Stimulated activated CD4-positive, alpha-beta T cell treated with anti-CD3 and anti-CD28 coated beads, Interleukin-1b, Interleukin-23, amount 100 ng/mL, for 4 hours (primary cell): ENCODE data around the gene ABI3BP.

Experiments
- DNase-seq, 2 donors: peaks; one replicate each; pipeline ENCODE4 v3.0.0-alpha.2; 2020; ENCODE audit warnings: low read depth in 2 of 2

ABI3BP gene

DNA sequence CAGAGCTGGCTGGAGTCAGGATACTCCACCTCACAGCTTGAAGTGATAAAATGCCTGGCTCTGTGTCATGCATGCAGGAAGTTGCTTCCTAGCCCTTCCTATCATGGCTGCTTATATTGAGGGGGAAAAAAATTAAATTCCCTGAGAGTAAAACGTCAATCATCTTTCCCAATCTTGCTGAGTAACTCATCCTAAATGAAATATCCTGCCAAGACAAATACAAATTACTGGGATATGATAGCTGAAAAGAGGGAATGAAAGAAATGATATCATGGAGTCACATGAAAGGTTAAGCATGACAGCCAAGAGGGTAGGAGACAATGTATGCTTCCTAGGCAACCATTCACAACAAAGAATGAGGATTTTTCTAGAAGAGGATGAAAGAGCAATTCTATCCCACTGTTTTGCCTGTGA, 110.6 kb downstream of the ABI3BP start:
- no peak for DNase-seq

DNA sequence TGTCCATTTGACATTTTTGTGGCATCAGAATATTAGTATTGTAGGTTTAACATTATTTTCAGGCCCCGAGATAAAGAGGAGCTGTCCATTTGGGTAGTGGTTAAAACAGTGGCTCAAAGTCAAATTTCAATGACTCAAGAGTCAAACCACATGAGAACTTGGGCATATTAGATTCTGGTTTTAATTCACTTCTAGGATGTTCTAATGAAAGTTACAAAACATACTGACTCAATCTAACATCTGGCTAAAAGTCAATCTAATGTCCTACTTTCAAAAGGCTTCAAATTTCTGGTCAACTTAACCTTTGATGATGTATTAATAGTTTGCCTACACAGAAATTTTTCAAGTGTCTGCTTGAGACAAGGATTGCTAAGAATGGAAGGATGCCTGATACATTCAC, 112.4 kb downstream of the ABI3BP start:
- no peak for DNase-seq

DNA sequence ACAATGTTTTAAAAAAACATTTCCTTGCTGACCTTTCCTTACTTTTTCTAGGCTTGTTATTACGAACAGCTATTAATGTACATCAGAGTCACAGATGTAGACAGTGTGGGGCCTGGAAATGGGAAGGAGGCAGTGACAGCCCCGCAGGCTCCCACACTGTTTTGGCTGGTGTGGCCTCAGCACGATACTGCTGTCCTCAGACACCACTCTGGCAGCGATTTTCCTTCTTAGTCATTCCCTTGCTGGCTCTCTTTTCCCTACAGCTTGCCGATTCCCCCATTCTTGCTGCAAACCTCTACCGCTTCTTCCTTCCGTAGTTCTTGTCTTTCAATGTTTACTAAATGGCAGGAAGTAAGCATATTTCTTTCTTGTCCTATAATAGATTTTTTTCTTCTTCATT, 113.1 kb downstream of the ABI3BP start:
- no peak for DNase-seq

DNA sequence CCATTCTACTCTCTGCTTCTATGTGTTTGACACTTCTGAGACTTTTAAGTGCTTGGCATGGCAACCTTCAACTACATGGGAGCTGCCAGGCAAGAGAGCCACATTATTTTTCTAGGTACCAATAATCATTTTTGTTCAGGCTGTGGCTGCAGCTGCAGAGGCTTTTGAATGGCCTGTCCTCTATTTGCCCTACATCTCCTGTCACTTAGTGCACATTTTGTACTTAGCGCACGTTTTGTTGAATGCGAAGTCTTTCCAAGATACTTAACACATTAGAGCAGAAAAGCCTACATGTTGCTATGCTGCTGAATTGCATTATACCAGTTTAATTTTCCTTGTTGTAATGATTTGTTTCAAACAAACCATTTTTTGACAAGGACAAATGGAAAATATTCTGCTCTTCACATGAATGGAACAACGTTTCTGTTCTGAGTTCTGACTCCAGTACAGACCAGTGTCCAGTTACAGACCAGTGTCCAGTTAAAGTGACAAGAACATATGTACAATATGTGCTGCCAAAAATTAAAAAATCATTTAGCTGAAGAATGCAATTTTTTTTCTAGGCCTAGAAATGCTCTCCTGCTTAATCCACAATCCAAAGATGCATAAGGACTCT, 113.9 kb downstream of the ABI3BP start:
- DNase-seq = no peak

DNA sequence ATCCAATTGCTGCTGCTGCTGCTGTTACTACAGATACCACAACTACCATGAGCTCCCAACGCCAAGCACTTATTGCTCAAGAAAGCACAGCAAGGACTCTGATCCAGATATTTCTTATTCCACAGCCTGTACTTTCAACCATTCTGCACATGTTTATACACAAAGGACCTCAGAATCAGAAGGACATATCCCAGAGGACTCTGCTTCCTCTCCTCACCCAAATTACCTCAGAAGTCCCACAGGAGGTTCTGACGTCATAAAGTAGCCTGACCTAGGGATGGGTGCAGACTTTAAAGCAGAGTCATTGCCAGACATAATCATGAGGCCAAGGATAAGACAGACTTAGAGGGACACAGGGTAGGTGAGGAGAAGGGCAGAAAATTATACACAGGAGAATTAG, 115.9 kb downstream of the ABI3BP start:
- no peak for DNase-seq

DNA sequence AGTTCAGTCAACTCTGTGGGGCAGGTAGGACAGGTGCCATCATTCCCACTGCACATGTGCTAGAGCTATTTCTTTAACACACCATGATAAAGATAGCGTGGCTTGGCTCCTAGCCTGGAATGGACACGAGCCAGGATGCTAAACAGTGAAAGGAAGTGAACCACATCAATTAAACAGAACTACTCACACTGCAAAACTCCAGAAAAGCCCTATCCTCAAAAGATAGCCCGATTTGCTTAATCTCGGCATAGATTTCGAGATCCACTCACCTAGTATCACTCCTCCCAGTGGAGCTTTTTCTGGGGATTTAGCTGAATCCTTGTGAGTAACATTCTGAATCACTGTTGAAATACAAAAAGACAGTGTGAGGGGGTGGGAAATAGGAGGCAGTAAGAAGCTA, 118.0 kb downstream of the ABI3BP start:
- no peak for DNase-seq

DNA sequence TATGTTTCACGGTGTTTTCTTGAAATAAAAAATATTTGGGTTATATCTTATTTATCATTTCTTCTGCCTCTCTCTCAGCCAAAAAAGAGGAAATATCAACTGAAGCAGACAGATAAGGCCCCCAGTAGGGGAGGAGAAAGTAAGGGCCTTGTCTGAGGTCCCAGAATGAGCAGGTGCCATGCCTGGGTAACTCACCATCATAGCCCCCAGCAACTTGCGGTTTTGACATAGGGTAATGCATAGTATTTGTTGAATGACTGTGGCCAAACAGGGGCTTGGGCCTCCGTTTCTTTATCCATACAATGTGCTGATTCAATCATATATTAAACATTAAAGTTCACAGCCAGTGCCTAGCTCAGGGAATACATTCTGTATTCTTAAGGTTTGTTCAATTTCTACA, 119.6 kb downstream of the ABI3BP start:
- no peak for DNase-seq

DNA sequence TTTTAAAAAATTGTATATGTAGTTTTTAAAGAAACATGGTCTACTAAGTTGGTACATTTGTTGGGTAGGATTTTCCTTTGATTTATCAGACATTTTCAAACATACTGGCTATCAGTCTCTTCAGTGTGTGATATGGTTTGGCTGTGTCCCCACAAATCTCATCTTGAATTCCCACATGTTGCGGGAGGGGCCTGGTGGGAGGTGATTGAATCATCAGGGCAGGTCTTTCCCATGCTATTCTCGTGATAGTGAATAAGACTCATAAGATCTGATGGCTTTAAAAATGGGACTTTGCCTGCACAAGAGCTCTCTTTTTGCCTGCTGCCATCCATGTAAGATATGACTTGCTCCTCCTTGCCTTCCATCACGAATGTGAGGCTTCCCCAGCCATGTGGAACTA, 121.9 kb downstream of the ABI3BP start:
- DNase-seq = no peak

DNA sequence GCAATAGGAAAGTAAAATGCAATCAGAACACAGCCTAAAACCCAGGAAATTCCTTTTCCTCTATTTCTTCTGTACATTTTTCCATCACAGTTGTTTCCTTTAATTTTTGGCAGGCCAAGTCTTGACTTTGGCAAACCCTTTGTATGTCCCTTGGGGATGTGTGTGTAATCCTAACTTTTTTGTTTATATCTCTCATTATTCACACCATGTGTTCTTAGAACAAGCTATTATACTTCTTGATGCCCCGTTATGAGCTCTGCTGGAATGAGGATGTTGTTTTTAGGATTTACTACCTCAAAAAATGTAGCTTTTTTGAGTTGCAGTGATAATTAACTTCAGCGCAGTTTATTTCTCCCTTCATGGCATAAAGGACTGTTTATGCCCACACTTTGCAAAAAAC, 123.4 kb downstream of the ABI3BP start:
- DNase-seq = no peak

DNA sequence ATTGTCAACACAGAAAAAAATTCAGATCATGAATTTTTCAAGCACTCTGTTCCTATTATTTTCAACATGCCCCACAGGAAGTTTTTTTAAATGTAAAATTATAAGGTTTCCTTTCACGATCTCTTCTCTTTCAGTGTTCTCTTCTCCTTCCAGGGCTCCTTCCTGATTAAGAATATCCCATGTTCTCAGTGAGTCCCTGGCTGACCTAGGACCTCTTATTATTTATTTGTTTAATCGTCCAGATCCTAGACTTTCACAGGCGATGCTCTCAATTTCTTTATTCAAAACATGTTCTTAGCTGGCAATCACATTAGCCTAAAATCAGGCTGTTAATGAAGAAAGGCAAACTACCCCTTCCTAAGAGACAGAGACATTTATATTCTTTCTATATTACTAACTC, 124.3 kb downstream of the ABI3BP start:
- DNase-seq = no peak

DNA sequence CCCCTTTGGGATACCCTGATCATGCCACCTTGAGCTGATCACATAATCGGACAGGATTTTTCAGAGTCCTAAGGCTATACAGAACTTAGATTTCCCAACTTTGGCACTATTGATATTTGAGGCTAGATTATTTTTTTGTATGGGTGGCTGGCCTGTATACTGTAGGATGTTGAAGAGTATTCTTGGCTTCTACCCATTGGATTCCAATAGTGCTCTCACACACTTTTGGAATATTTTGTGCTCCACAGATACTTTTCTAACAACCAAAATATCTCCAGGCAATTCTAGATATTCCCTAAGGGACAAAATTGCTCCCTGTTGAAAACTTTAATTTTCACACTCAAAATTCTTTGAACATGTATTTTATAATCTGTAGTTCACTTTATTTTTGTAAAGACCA, 125.1 kb downstream of the ABI3BP start:
- DNase-seq = no peak

DNA sequence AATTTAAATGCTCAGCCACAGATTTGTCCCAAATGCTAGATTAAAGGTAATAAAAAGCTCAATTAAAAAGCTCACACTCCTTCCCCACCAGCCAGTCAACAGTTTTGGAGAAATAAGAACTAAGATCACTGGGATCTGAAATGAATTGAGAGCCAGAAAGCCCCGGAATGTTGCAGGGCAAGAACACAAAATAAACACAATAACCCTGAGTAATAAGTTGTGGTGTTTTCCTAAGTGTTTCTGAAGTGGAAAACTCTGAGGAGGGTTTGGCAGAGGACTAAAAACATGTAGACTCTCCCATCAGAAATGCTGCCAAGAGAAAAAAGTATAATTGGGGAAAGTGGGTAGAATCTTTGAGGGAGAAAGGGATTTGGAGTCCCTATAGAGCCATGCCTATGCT, 127.8 kb downstream of the ABI3BP start:
- no peak for DNase-seq

DNA sequence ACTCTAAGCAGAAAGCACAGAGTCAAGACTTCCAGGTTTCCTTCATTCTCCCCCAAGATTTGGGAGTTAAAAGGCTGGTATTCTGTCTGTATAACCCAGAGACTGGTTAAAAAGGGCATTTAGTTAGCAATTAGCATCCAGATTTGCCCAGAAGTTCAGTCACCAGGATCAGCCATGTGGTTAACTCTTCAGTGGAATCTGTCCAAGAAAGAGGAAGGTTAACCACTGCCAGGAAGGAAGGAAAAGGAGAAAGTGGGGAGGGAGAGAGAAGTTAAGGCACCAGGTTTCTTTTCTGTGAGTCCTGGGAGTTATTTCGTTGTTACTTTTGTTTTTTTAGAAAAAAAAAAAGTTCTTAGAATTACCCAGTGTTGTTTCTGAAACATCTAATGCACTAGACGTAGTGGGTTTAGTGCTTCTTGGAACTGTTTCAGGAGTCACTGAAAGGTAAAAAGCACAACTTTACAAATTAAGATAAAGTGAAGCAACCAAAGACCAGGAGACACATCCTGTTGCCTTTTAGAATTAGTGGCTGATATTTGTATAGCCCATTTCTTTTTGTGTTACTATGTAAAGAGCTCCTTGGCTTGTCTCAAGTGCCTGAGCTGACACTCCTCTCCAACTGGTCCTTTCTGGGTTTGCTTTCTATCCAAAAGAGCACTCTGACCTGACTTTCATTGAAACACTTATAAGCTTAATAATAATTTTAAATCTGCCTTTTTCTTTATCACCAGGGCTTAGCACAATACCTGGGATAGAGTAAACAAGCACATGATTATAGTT, 128.6 kb downstream of the ABI3BP start:
- DNase-seq = no peak

DNA sequence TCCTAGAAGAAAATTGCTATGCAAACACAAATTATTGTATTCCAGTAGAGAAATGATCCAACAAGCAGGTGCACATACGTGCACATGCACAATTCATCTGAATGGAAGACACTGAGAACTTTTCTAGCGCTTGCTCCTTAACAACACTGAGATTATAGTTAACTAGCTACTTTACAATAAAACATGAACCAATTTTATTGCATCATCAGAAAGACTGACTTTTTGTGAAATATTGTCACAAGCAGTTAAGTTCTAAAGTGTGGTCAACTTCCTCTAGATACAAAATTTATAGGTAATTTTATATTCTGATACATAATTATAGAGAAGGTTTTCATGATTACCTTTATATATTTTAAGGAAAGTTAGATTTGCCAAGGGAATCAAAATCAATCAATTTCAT, 135.4 kb downstream of the ABI3BP start:
- no peak for DNase-seq

DNA sequence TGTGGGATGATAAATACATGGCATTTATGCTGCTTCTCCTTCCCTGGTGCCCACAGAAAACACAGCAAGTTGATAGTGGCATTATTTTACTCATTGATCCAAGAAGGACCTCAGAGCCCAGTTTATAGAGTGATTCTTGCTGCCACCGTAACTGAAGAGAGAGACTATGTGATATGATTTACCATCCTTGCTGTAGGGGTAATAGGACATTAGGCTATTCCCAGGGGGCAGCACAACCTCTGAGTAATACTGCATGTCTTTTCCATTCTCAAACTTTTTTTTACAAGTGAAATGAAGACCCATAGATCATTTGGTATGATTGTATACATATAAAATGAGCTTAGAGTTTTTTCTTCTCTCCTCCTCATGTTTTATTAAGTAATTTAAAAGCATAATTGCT, 136.4 kb downstream of the ABI3BP start:
- DNase-seq = no peak

DNA sequence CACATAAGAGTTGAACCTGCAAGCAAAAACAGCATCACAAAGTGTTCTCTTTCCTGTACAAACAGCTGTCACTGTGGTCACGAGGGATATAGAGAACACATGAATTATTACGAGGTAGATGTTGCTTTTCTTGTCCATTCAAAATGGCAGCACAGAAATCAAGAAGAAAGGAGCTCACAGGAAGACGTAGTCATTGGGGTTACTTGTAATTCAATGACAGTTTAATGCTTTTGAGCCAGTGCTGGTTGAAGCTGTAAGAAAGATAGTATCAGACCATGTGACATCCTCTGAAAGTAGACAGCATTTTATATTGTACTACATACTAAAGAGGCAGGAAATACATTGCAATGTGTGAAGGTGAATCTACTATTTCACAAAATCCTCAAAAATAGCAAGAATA, 140.4 kb downstream of the ABI3BP start:
- no peak for DNase-seq

DNA sequence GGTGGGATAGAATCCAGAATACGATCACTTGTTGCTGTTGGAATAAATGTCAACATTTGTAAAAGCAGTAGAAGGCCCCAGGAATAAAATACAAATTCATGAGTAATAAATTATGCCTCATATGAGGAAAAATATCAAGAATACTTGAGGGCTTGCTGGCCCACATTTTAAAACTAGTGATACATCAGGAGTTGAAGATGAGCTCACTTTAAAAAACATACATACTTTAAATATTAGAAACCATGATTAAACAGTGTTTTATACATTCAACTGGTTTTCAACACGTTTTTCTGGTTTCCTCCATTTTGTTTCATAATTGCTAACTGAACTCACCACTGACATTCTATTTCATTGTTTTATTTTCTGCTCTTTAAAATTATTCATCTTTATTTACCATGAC, 142.5 kb downstream of the ABI3BP start:
- DNase-seq = no peak

DNA sequence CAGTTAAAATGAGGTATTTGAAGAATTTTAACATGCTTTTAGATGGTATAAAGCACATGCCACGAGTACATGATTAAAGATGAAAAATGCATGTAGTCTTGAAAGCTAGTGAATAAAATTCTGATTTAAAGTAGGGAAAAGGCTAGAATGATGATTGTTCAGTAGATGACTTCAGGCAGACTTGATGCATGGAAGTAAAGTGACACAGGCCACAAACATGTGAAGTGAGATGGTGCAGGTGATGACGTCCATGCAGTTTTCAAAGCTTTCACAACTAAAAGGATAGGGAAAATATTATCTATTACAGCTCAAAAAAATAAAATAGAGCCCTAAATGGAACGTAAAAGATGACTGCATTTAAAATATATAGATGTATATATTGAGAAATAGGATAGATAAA, 143.1 kb downstream of the ABI3BP start:
- no peak for DNase-seq

DNA sequence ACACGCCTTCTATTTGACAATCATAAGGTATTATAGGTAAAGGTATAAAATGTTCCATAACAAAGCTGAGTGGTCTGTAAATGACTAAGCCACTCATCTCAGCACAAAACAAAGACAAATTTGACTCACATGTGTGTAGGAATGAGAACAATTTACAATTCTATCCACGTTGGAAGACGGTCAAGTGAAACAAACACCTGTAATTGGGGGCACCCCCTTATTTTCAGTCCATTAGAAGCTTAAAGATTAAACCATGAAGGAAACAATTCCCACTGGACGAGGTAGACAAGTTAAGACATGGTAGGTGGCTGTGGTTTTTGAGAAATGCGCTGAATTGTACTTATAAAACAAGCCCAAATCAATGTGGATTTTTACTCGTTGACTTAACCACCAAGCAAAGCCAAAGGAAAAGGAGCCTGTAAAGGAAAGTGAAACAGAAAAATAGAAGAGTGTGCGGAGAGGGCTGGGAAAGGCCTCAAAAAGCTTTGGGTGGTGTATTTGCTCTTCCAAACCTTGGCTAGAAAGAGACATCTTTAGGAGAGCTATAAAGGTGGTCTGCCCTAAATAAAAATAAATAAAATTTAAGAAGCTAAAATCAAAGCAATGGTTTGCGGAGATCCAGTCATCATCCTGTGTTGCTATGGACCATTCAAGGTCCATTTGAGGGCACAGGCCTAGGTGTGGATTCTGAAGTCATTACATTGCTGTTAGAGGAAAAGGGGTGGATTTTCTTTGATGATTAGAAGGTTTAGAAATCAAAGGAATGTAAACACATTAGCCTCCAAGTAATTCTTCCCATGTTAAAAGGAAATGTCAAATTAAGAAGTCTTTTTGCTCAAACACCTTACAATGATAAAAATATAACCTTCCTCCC, 148.9 kb downstream of the ABI3BP start:
- no peak for DNase-seq

DNA sequence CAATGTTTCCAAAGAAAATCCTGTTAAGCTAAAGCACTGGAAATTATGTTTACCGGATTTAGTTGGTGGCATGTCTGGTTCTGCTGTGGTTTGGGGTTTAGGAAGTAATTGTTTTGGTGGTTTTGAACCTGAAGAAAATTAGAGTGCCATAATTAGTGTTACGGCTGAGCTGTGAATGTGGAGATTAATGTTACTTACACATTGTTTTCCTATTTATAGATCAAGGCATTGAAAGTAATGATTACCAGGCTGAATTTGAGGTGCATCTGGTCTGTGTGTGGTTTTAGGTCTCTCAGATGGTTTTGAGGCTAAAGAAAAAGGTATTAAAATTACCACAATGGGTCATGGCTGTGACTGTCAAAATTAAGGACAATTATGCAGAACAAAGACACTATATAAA, 155.1 kb downstream of the ABI3BP start:
- no peak for DNase-seq

DNA sequence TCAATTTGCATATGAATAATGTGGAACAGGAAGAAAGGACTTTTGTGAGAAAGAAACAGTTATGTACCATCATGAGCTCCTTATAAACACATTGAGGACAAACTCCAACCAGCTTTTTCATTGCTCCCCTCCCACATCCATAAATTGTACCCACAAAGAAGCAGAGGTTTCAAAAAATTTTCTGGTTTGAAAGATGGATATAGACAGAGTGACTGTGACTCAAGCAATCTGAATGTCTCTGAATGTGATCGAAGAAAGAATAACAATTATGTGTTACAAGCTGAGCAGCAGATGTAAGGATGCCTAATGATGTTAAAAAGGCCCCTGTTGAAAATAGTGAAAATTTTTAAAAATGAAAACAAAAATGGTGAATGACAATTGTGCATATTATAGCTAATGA, 156.6 kb downstream of the ABI3BP start:
- no peak for DNase-seq

DNA sequence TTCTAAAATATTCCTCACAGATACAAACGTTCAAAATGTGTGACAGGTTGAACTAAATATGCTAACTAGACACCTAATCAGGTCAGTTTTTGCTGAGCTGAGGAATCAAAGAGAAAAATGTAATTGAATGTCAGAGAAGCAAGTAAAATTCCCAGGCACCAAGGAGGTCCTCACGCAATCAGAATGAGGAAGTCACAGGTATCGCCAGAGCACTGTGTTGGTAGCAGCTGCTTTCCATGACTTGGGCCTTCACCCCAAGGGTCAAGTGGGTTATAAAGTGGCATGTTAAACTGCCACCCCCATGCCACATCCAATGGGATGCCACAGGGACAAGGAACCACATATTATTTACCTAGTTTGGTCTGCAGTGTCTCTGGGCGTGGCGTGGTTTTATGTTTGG, 158.9 kb downstream of the ABI3BP start:
- DNase-seq = no peak

DNA sequence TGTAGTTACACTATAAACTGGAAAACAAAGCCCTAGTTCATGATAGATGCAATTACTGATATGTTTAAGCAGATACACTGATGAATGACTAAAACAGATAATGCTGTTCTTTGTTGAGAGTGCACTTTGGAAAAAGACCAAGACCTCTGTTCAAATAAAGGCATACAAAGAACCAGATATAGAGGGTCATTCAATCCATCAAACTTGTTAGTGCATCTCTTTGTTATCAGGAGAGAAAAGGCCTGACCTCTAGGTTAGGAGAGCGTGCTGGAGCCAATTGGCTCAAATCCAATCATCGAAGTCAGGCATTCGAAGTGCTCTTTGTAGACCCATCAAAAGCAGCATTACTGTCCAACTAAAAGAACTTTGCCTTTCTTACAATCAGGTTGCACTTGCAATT, 159.7 kb downstream of the ABI3BP start:
- no peak for DNase-seq
